ENCODE data around the gene GRIA4.

Gene GRIA4

DNA sequence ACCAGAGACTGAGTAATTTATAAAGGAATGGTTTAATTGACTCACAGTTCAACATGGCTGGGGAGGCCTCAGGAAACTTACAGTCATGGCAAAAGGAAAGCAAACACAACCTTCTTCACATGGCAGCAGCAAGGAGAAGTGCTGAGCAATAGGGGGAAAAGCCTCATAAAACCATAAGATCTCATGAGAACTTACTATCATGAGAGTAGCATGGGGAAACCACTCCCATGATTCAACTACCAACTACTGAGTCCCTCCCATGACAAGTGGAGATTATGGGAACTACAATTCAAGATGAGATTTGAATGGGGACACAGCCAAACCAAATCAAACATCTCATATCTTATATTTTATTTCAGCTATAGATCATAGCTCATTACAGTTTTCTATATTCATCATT lies 33.0 kb downstream of the GRIA4 start (continued):
- no peak for TF ChIP-seq ZNF324 (tag by site-specific recombination; IDR thresholded peaks at IDR 0.05)
- TF ChIP-seq ZSCAN5A (tag by site-specific recombination; IDR thresholded peaks at IDR 0.05) = no peak
- no peak for TF ChIP-seq ZNF221 (tag by site-specific recombination; IDR thresholded peaks at IDR 0.05; ENCODE audit: borderline replicate concordance)
- no peak for TF ChIP-seq BCL6B (tag by site-specific recombination; IDR thresholded peaks at IDR 0.05)
- no peak for TF ChIP-seq ZNF558 (tag by site-specific recombination; IDR thresholded peaks at IDR 0.05)
- no peak for TF ChIP-seq ZNF404 (tag by site-specific recombination; IDR thresholded peaks at IDR 0.05)
- no peak for TF ChIP-seq ZSCAN23 (tag by site-specific recombination; IDR thresholded peaks at IDR 0.05)
- no peak for TF ChIP-seq SP3 (tag by site-specific recombination; IDR thresholded peaks at IDR 0.05)

DNA sequence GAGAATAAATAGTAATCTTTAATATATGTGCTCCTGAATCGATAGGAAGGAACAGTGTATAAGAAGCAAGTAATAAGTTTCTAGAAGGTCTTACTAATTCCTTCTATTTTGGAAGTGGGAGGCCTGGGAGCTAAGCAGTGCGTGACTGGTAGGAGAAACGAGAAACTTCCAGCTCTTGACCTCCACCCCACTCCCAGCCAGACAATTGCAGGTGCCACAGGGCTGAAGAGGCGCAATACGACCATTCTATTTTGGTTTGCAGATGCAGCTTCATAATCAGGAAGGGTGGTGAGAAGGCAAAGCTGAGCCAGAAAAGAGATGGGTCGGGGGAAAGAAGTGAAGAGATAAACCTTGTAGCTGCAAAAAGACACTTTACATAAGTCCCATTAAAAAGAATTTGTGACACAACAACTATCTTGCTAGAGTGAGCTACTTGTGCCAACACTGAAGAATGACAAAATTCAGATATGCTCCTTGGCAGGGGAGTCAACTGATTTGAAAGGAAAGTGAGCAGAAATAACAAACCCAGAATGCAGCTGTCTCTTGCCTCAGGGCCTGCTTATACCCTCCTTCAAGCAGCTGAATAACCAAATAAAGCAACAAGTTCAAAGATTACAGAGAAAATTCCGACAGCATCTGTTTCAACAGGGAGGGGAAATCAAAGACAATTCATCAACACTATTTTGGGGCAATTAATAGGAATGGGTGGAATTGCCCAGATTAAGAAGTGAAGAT lies 35.1 kb downstream of the GRIA4 start:
- H3K4me1 ChIP-seq (ENCODE audit: control insufficient read depth, insufficient read depth, low read length) = no peaks in the 10 kb centered on the region
- ChIA-PET CTCF (no interaction called here), POLR2A (no interaction called here)
- H3K4me3 ChIP-seq (ENCODE audit: low read depth, low read length) = no peak overlapping the region
- no peaks in the 10 kb centered on the region for H3K36me3 ChIP-seq (ENCODE audit: control insufficient read depth in 2 of 2, insufficient read depth in 1 of 2, low read length in 2 of 2)
- TF ChIP-seq ZNF223 (tag by site-specific recombination; IDR thresholded peaks at IDR 0.05) = no peak
- TF ChIP-seq OSR2 (tag by site-specific recombination; IDR thresholded peaks at IDR 0.05) = no peak
- no peak for TF ChIP-seq SETDB1 (IDR thresholded peaks at IDR 0.05; ENCODE audit: insufficient read length, low read length)
- no peak for TF ChIP-seq ZNF2 (tag by site-specific recombination; IDR thresholded peaks at IDR 0.05)
- TF ChIP-seq ZNF214 (tag by site-specific recombination; IDR thresholded peaks at IDR 0.05; ENCODE audit: borderline replicate concordance) = no peak
- TF ChIP-seq HIC1 (tag by site-specific recombination; IDR thresholded peaks at IDR 0.05) = no peak
- TF ChIP-seq ZNF560 (tag by site-specific recombination; IDR thresholded peaks at IDR 0.05; ENCODE audit: borderline replicate concordance) = no peak
- TF ChIP-seq, protein P1, sequence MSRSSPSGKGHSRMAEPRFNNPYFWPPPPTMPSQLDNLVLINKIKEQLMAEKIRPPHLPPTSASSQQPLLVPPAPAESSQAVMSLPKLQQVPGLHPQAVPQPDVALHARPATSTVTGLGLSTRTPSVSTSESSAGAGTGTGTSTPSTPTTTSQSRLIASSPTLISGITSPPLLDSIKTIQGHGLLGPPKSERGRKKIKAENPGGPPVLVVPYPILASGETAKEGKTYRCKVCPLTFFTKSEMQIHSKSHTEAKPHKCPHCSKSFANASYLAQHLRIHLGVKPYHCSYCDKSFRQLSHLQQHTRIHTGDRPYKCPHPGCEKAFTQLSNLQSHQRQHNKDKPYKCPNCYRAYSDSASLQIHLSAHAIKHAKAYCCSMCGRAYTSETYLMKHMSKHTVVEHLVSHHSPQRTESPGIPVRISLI (tag by site-specific recombination; IDR thresholded peaks at IDR 0.05) = no peak
- no peak for TF ChIP-seq ZNF266 (tag by site-specific recombination; IDR thresholded peaks at IDR 0.05; ENCODE audit: low read depth)
- TF ChIP-seq, protein P2, sequence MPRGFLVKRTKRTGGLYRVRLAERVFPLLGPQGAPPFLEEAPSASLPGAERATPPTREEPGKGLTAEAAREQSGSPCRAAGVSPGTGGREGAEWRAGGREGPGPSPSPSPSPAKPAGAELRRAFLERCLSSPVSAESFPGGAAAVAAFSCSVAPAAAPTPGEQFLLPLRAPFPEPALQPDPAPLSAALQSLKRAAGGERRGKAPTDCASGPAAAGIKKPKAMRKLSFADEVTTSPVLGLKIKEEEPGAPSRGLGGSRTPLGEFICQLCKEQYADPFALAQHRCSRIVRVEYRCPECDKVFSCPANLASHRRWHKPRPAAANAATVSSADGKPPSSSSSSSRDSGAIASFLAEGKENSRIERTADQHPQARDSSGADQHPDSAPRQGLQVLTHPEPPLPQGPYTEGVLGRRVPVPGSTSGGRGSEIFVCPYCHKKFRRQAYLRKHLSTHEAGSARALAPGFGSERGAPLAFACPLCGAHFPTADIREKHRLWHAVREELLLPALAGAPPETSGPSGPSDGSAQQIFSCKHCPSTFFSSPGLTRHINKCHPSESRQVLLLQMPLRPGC (tag by site-specific recombination; IDR thresholded peaks at IDR 0.05) = no peak
- TF ChIP-seq EGR2 (tag by site-specific recombination; IDR thresholded peaks at IDR 0.05; ENCODE audit: low read depth) = no peak
- no peak for TF ChIP-seq ZNF211 (tag by site-specific recombination; IDR thresholded peaks at IDR 0.05; ENCODE audit: low read depth)
- TF ChIP-seq TRIM28 (IDR thresholded peaks at IDR 0.05; ENCODE audit: borderline replicate concordance, low read length) = no peak
- TF ChIP-seq ZNF513 (tag by site-specific recombination; IDR thresholded peaks at IDR 0.05) = no peak
- TF ChIP-seq, protein P3, sequence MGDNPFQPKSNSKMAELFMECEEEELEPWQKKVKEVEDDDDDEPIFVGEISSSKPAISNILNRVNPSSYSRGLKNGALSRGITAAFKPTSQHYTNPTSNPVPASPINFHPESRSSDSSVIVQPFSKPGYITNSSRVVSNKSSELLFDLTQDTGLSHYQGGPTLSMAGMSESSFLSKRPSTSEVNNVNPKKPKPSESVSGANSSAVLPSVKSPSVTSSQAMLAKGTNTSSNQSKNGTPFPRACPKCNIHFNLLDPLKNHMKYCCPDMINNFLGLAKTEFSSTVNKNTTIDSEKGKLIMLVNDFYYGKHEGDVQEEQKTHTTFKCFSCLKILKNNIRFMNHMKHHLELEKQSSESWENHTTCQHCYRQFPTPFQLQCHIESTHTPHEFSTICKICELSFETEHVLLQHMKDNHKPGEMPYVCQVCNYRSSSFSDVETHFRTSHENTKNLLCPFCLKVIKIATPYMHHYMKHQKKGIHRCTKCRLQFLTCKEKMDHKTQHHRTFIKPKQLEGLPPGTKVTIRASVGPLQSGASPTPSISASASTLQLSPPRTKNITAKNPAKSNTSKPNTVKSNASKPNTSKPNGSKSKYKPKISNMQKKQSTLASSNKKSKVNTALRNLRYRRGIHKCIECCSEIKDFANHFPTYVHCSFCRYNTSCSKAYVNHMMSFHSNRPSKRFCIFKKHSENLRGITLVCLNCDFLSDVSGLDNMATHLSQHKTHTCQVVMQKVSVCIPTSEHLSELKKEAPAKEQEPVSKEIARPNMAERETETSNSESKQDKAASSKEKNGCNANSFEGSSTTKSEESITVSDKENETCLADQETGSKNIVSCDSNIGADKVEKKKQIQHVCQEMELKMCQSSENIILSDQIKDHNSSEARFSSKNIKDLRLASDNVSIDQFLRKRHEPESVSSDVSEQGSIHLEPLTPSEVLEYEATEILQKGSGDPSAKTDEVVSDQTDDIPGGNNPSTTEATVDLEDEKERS (tag by site-specific recombination; IDR thresholded peaks at IDR 0.05) = no peak
- TF ChIP-seq ZNF544 (tag by site-specific recombination; IDR thresholded peaks at IDR 0.05) = no peak
- no peak overlapping the region for H3K27ac ChIP-seq (ENCODE audit: extremely low read depth, low read depth, low read length)
- no peaks in the 10 kb centered on the region for H3K9me3 ChIP-seq (ENCODE audit: control insufficient read depth, insufficient read depth, low read depth, low read length)

Measured in HEK293 (cell line).